Measurements from ENCODE around the gene ADISSP. TPM values are rescaled to one million over a fixed set of nuclear protein-coding genes. Genes with fewer than 3 reads are reported as not detected.

ADISSP gene
- total and polyA plus RNA-seq, 2 of the 8 experiments (the other 6 are each of a cell fraction or from before 2014, with no cell fraction given) = 111 to 141 TPM

- Histone ChIP-seq H2BK20ac (ENCODE audit: low read length) (no peak overlapping the region), H4K91ac (replicated peaks; ENCODE audit: insufficient read length, low read length) (no peak overlapping the region), H3K23ac (ENCODE audit: insufficient read length) (no peak overlapping the region), H2BK15ac (ENCODE audit: low read length) (no peak overlapping the region), H2AK5ac (ENCODE audit: low read depth, low read length) (no peak overlapping the region), H4K5ac (ENCODE audit: insufficient read length, low read depth, low read length) (no peak overlapping the region), H3K23me2 (ENCODE audit: low read depth, low read length) (peaks cover 4% of the 10 kb centered on the region; the same call in 1 of the 2 replicates), H4K20me1 (replicated peaks in 1 of 2; ENCODE audit: control insufficient read depth in 1 of 2, insufficient read depth in 2 of 2, low read length in 2 of 2) (no peaks in the 10 kb centered on the region), H3K9ac (replicated peaks in 1 of 4; ENCODE audit: extremely low read depth in 1 of 4, low read depth in 3 of 4, low read length in 3 of 4) (no peak overlapping the region), H2BK5ac (ENCODE audit: low read depth, low read length) (no peak overlapping the region), H2BK12ac (ENCODE audit: low read depth, low read length) (no peak overlapping the region), H3K14ac (ENCODE audit: insufficient read length) (no peak overlapping the region), H3K79me1 (ENCODE audit: low read depth, low read length) (no peaks in the 10 kb centered on the region), H2AFZ (ENCODE audit: low read length) (no peak overlapping the region), H3K79me2 (ENCODE audit: control insufficient read depth in 1 of 2, insufficient read depth in 2 of 2, low read length in 2 of 2) (no peaks in the 10 kb centered on the region), H3K9me3 (ENCODE audit: insufficient read depth in 2 of 2, low read depth in 1 of 2, low read length in 1 of 2) (no peaks in the 10 kb centered on the region), H3K27me3 (replicated peaks in 1 of 4; ENCODE audit: control insufficient read depth in 3 of 4, extremely low read depth in 1 of 4, insufficient read depth in 3 of 4, low read length in 3 of 4) (no peaks in the 10 kb centered on the region; a peak in 1 of 7 replicates), H3K56ac (replicated peaks; ENCODE audit: insufficient read length, low read depth, low read length) (no peak overlapping the region), H3K4me1 (replicated peaks in 1 of 4; ENCODE audit: control insufficient read depth in 3 of 4, insufficient read depth in 4 of 4, low read length in 3 of 4) (no peaks in the 10 kb centered on the region), H3K27ac (ENCODE audit: low read depth, low read length) (no peak overlapping the region), H4K8ac (ENCODE audit: extremely low read depth, insufficient read depth, low read length) (no peak overlapping the region), H3K4ac (replicated peaks; ENCODE audit: insufficient read length, low read depth, low read length) (no peak overlapping the region), H3K18ac (ENCODE audit: extremely low read depth, low read length) (no peak overlapping the region), H3K36me3 (ENCODE audit: control insufficient read depth in 2 of 4, insufficient read depth in 4 of 4, low read length in 3 of 4) (no peaks in the 10 kb centered on the region), H3K4me2 (ENCODE audit: insufficient read depth in 1 of 2, low read depth in 2 of 2, low read length in 2 of 2) (no peak overlapping the region), H3K4me3 (ENCODE audit: extremely low read depth in 1 of 4, insufficient read depth in 2 of 4, low read depth in 3 of 4, low read length in 4 of 4) (no peak overlapping the region), H2BK120ac (replicated peaks; ENCODE audit: low read depth, low read length) (no peak overlapping the region)
- CTCF ChIA-PET (ENCODE audit: partially characterized antibody) = interaction anchor here (0.7 to 42.0 kb wide), 23 partner anchors 8 to 150 kb away, joined by 3 to 1432 read pairs (median 7); partner anchors contain the start of genes ADAM33, ADISSP and HSPA12B
- FAIRE-seq (no peak), DNase-seq (ENCODE audit: low read depth in 1 of 2, low spot score in 2 of 2) (no peak)
- POLR2A ChIA-PET (ENCODE audit: partially characterized antibody) = interaction anchor here (1.2 kb wide), 1 partner anchor 42 kb away, joined by 3 read pairs; no protein-coding TSS in a partner anchor
- TF ChIP-seq SAP30 (IDR thresholded peaks at IDR 0.05; ENCODE audit: insufficient read depth, insufficient replicate concordance, low read length) (no peak), RAD21 (IDR thresholded peaks at IDR 0.05 in 1 of 2, conservative IDR thresholded peaks at IDR 0.05 in 1 of 2; ENCODE audit: low read depth in 2 of 2, low read length in 2 of 2) (no peak), SP1 (IDR thresholded peaks at IDR 0.05; ENCODE audit: low read depth, low read length) (no peak), MAX (IDR thresholded peaks at IDR 0.05) (no peak), SP2 (IDR thresholded peaks at IDR 0.05; ENCODE audit: low read length) (no peak), CBX5 (IDR thresholded peaks at IDR 0.05; ENCODE audit: low read depth, low read length) (no peak), ASH2L (IDR thresholded peaks at IDR 0.05; ENCODE audit: low read length) (no peak), EGR1 (IDR thresholded peaks at IDR 0.05; ENCODE audit: borderline replicate concordance, low read depth, low read length) (no peak), JUN (IDR thresholded peaks at IDR 0.05; ENCODE audit: low read depth, low read length) (no peak), SIX5 (IDR thresholded peaks at IDR 0.05; ENCODE audit: low read depth, low read length) (no peak), KDM1A (IDR thresholded peaks at IDR 0.05; ENCODE audit: borderline replicate concordance, low read length) (no peak), HDAC6 (IDR thresholded peaks at IDR 0.05; ENCODE audit: low read depth, low read length) (no peak)
- WGBS, 2 experiments (ENCODE audit: extremely low coverage in 1 of 2, insufficient coverage in 1 of 2, insufficient read length in 1 of 2, insufficient replicate concordance in 2 of 2, low coverage in 1 of 2, low lambda C conversion rate in 2 of 2, missing lambda C conversion rate in 1 of 2) = 79% methylated on average over 6 of the region's 6 CpGs; no CpG with 5 or more reads in 1 of the 2 experiments
Observed at GRCh38 chr20:3710011-3710466, 57.5 kb downstream of the ADISSP start.
